SK-N-SH (cell line): ENCODE data around the gene TAF11.

Experiments used
- CHD2 ChIP-seq: fragments of 150-350 bp; IDR thresholded peaks from 2 replicates; pipeline ENCODE4 v1.6.1; 2018; ENCODE audit warnings: low read length; ENCODE audit not compliant: partially characterized antibody
- CTCF ChIP-seq: fragments of 200-600 bp; sonication (generic); IDR thresholded peaks from 2 replicates; pipeline ENCODE4 v1.6.1; 2017; ENCODE audit warnings: antibody characterized with exemption, mild to moderate bottlenecking, moderate library complexity
- EP300 ChIP-seq, 2 experiments: IDR thresholded peaks; 2 replicates each; pipeline versions ENCODE4 v1.4.0 to v1.6.1; 2012; ENCODE audit warnings: borderline replicate concordance in 1 of 2, low read depth in 1 of 2, low read length in 1 of 2
- GABPA ChIP-seq: IDR thresholded peaks from 2 replicates; pipeline ENCODE4 v1.4.0; 2012; ENCODE audit warnings: low read depth, mild to moderate bottlenecking
- GATA2 ChIP-seq: sonication (generic); formaldehyde crosslinking; IDR thresholded peaks from 2 replicates; pipeline ENCODE4 v1.5.0; 2020; ENCODE audit warnings: mild to moderate bottlenecking, missing genetic modification reagents
- POLR2AphosphoS5 ChIP-seq: IDR thresholded peaks from 2 replicates; pipeline ENCODE4 v1.6.1; 2012; ENCODE audit warnings: low read depth, low read length
- RCOR1 ChIP-seq: fragments of 150-350 bp; IDR thresholded peaks from 2 replicates; pipeline ENCODE4 v1.6.1; 2017; ENCODE audit warnings: antibody characterized with exemption, low read length
- RFX5 ChIP-seq: IDR thresholded peaks from 2 replicates; pipeline ENCODE4 v1.6.1; 2012; ENCODE audit warnings: mild to moderate bottlenecking, improper control_type of control experiment, low read length
- SIN3A ChIP-seq: IDR thresholded peaks from 2 replicates; pipeline ENCODE4 v1.6.1; 2012; ENCODE audit warnings: low read depth, mild to moderate bottlenecking, low read length, moderate library complexity, borderline replicate concordance
- TCF12 ChIP-seq: IDR thresholded peaks from 2 replicates; pipeline ENCODE4 v1.4.0; 2012
- TF ChIP-seq, protein P1 (sequence below): IDR thresholded peaks from 2 replicates; pipeline ENCODE4 v1.6.1; 2012; ENCODE audit warnings: mild to moderate bottlenecking, low read depth, low read length, moderate library complexity
- TF ChIP-seq, protein P2 (sequence below): fragments of 150-350 bp; IDR thresholded peaks from 2 replicates; pipeline ENCODE4 v1.6.1; 2017; ENCODE audit warnings: antibody characterized with exemption, low read length, low read depth, borderline replicate concordance

GRCh38 chr6:34928220-34928619 lies 40.4 kb upstream of the TAF11 start:
- no peak for TF ChIP-seq CTCF
- TF ChIP-seq EP300 (IDR thresholded peaks at IDR 0.05; ENCODE audit: borderline replicate concordance in 1 of 2, low read depth in 1 of 2, low read length in 1 of 2), result no peak
- TF ChIP-seq SIN3A, result no peak
- no peak for TF ChIP-seq POLR2AphosphoS5
- no peak for TF ChIP-seq GATA2
- TF ChIP-seq RCOR1, result no peak
- TF ChIP-seq RFX5, result no peak
- TF ChIP-seq, protein P1, sequence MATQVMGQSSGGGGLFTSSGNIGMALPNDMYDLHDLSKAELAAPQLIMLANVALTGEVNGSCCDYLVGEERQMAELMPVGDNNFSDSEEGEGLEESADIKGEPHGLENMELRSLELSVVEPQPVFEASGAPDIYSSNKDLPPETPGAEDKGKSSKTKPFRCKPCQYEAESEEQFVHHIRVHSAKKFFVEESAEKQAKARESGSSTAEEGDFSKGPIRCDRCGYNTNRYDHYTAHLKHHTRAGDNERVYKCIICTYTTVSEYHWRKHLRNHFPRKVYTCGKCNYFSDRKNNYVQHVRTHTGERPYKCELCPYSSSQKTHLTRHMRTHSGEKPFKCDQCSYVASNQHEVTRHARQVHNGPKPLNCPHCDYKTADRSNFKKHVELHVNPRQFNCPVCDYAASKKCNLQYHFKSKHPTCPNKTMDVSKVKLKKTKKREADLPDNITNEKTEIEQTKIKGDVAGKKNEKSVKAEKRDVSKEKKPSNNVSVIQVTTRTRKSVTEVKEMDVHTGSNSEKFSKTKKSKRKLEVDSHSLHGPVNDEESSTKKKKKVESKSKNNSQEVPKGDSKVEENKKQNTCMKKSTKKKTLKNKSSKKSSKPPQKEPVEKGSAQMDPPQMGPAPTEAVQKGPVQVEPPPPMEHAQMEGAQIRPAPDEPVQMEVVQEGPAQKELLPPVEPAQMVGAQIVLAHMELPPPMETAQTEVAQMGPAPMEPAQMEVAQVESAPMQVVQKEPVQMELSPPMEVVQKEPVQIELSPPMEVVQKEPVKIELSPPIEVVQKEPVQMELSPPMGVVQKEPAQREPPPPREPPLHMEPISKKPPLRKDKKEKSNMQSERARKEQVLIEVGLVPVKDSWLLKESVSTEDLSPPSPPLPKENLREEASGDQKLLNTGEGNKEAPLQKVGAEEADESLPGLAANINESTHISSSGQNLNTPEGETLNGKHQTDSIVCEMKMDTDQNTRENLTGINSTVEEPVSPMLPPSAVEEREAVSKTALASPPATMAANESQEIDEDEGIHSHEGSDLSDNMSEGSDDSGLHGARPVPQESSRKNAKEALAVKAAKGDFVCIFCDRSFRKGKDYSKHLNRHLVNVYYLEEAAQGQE, result no peak
- no peak for TF ChIP-seq TCF12
- TF ChIP-seq, protein P2, sequence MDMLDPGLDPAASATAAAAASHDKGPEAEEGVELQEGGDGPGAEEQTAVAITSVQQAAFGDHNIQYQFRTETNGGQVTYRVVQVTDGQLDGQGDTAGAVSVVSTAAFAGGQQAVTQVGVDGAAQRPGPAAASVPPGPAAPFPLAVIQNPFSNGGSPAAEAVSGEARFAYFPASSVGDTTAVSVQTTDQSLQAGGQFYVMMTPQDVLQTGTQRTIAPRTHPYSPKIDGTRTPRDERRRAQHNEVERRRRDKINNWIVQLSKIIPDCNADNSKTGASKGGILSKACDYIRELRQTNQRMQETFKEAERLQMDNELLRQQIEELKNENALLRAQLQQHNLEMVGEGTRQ, result no peak
- no peak for TF ChIP-seq GABPA
- TF ChIP-seq CHD2, result no peak
